HL-60 (cell line): Measurements from ENCODE around the gene SHC1.

ENCODE experiments used
- DNase-seq, 2 experiments: peaks; one replicate each; pipeline ENCODE4 v3.0.0-alpha.2; 2010 to 2020; ENCODE audit warnings: low read depth in 1 of 2, low spot score in 1 of 2
- H3K27ac ChIP-seq: fragments of 250-450 bp; sonication (Bioruptor Pico); replicated peaks from 2 replicates; pipeline ENCODE4 v1.5.1; 2020; ENCODE audit warnings: mild to moderate bottlenecking, moderate library complexity
- H3K27me3 ChIP-seq: fragments of 250-450 bp; sonication (Bioruptor Pico); 2 replicates; pipeline ENCODE4 v1.5.1; 2021; ENCODE audit warnings: mild to moderate bottlenecking, moderate library complexity; ENCODE audit not compliant: insufficient read depth, poor library complexity, severe bottlenecking
- H3K4me3 ChIP-seq: replicated peaks from 2 replicates; pipeline ENCODE4 v1.5.1; 2011; ENCODE audit warnings: mild to moderate bottlenecking, control low read depth, low read length; ENCODE audit not compliant: insufficient read depth
- CTCF ChIP-seq: IDR thresholded peaks from one replicate; pipeline ENCODE4 v1.5.1; 2011; ENCODE audit warnings: low read length, control low read depth, inconsistent platforms; ENCODE audit not compliant: insufficient read depth
- GABPA ChIP-seq: IDR thresholded peaks from 2 replicates; pipeline ENCODE4 v1.6.1; 2012; ENCODE audit warnings: low read depth
- POLR2AphosphoS5 ChIP-seq: IDR thresholded peaks from 2 replicates; pipeline ENCODE4 v1.6.1; 2012; ENCODE audit warnings: low read depth
- SPI1 ChIP-seq: IDR thresholded peaks from 2 replicates; pipeline ENCODE4 v1.6.1; 2012; ENCODE audit warnings: low read depth, mild to moderate bottlenecking, borderline replicate concordance
- TF ChIP-seq, protein P1 (sequence below): IDR thresholded peaks from 2 replicates; pipeline ENCODE4 v1.6.1; 2012; ENCODE audit warnings: low read depth; ENCODE audit not compliant: insufficient replicate concordance

The SHC1 gene

GRCh38 chr1:154944401-154945159, 26.0 kb downstream of the SHC1 start:
- H3K27me3 ChIP-seq = no peaks in the 10 kb centered on the region
- H3K27ac ChIP-seq = peak overlapping the region; percentile 26
- DNase-seq = no peak
- TF ChIP-seq, protein P1, sequence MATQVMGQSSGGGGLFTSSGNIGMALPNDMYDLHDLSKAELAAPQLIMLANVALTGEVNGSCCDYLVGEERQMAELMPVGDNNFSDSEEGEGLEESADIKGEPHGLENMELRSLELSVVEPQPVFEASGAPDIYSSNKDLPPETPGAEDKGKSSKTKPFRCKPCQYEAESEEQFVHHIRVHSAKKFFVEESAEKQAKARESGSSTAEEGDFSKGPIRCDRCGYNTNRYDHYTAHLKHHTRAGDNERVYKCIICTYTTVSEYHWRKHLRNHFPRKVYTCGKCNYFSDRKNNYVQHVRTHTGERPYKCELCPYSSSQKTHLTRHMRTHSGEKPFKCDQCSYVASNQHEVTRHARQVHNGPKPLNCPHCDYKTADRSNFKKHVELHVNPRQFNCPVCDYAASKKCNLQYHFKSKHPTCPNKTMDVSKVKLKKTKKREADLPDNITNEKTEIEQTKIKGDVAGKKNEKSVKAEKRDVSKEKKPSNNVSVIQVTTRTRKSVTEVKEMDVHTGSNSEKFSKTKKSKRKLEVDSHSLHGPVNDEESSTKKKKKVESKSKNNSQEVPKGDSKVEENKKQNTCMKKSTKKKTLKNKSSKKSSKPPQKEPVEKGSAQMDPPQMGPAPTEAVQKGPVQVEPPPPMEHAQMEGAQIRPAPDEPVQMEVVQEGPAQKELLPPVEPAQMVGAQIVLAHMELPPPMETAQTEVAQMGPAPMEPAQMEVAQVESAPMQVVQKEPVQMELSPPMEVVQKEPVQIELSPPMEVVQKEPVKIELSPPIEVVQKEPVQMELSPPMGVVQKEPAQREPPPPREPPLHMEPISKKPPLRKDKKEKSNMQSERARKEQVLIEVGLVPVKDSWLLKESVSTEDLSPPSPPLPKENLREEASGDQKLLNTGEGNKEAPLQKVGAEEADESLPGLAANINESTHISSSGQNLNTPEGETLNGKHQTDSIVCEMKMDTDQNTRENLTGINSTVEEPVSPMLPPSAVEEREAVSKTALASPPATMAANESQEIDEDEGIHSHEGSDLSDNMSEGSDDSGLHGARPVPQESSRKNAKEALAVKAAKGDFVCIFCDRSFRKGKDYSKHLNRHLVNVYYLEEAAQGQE = no peak
- TF ChIP-seq CTCF (no peak), GABPA (no peak), SPI1 (no peak), POLR2AphosphoS5 (no peak)
- no peak overlapping the region for H3K4me3 ChIP-seq

DNA sequence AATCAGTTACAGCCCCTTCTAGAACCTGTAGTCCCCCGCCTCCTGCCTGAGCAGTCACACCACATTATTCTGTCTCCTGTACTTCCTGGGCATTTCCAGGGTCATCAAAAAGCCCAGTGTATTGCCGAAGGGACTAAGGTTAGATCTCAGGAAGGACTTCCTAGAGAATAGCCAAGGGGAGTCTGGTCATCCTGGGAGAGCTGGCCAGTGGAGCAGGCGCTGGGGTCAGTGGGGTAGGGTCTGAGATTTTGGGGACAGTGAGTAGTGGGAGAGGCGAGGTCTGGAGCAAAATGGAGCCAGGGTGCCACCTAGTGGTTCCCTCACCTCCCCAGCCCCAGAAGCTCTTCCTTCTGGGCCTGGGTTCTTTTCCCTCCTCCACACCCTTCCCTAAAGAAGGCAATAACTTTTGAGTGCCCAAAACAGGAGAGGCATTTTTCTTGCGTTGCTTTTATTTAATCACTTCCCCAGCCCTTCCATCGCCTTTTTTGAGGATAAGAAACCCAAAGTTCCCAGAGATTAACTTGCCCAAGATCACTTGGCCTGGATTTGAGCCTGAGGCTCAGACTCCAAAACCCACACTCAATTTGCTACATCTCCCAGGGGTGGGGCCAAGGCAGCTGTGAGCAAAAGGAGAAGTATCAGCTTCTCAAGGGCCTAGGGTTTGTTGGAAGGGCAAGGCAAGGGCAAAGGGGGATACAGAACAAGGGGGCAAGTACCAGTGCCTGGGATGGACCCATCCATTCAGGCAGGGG, 26.7 kb downstream of the SHC1 start:
- TF ChIP-seq CTCF (peak; percentile 84), SPI1 (0 out of 2 replicates have a peak, but pooled peaks have one; percentile 0)
- TF ChIP-seq, protein P1 = no peak
- Histone ChIP-seq H3K4me3 (no peak overlapping the region), H3K27ac (peak overlapping the region; percentile 26), H3K27me3 (no peaks in the 10 kb centered on the region)
- peak in 1 of 2 experiments; percentile 83 for DNase-seq

DNA sequence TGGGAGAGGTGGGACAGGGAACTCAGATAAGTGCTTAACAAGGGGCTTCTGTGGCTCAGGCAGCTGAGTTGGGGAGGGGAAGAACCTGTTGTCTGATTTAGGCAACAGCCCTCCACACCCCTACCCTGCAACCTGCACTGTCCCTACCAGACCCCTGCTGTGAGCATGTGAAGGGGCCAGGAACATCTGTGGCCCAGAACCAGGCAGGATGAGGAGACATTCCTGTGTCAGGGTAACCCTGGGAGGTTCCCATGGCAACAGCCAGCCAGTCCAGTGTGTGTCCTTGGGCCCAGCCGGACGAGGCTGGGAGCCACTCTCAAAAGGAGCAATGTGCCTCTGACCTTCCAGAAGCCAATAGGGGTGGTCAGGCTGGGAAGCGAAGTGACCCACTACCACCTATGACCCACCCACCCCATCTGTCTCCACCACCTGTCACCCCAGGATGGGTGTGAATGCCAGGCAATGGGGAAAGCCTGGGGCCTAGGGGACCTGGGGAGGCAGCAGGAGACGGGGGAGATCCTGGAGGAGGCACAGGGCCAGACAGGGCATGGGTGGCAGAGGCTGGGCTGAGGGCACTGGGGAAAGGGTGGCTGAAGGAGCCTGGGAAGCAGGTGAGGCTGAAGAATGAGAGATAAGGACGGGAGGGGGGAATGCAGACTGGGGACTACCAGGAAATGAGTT, 29.1 kb downstream of the SHC1 start:
- Histone ChIP-seq H3K27me3 (no peaks in the 10 kb centered on the region), H3K27ac (no peak overlapping the region), H3K4me3 (no peak overlapping the region)
- TF ChIP-seq SPI1 (no peak), CTCF (no peak), GABPA (no peak), POLR2AphosphoS5 (no peak)
- TF ChIP-seq, protein P1 = no peak
- DNase-seq = no peak
